Measurements from ENCODE around the gene ASCC1.

ASCC1 gene

GRCh38 chr10:72106896-72107295 lies 109.2 kb downstream of the ASCC1 start:
- DNase-seq (ENCODE audit: extremely low spot score) = no peak
- POLR2A ChIA-PET = no interaction called here
- TF ChIP-seq CTCF (IDR thresholded peaks at IDR 0.05; ENCODE audit: control extremely low read depth, extremely low read depth, low read depth, missing control alignments) = no peak
- CTCF ChIA-PET = interaction anchor here (1.3 kb wide), 2 partner anchors 15 to 27 kb away, joined by 4 read pairs; no protein-coding TSS in a partner anchor

- no peak for DNase-seq (ENCODE audit: extremely low spot score)
- ChIA-PET CTCF (interaction anchor here (1.3 kb wide), 2 partner anchors 15 to 27 kb away, joined by 4 read pairs; no protein-coding TSS in a partner anchor), POLR2A (no interaction called here)
- TF ChIP-seq CTCF (IDR thresholded peaks at IDR 0.05; ENCODE audit: control extremely low read depth, extremely low read depth, low read depth, missing control alignments) = no peak
These were observed 109.8 kb downstream of the ASCC1 start for GRCh38 chr10:72106154-72106849.

- CTCF ChIA-PET = interaction anchor here (1.2 to 1.3 kb wide), 2 partner anchors 14 to 57 kb away, joined by 3 to 4 read pairs; no protein-coding TSS in a partner anchor
- POLR2A ChIA-PET = no interaction called here
- no peak for TF ChIP-seq CTCF (IDR thresholded peaks at IDR 0.05; ENCODE audit: control extremely low read depth, extremely low read depth, low read depth, missing control alignments)
- no peak for DNase-seq (ENCODE audit: extremely low spot score)
These were observed 110.4 kb downstream of the ASCC1 start for GRCh38 chr10:72105710-72106109.

GRCh38 chr10:72105098-72105475 lies 111.0 kb downstream of the ASCC1 start:
- ChIA-PET POLR2A (no interaction called here), CTCF (interaction anchor here (1.2 to 1.7 kb wide), 2 partner anchors 10 to 56 kb away, joined by 3 to 4 read pairs; no protein-coding TSS in a partner anchor)
- no peak for DNase-seq (ENCODE audit: extremely low spot score)
- TF ChIP-seq CTCF (IDR thresholded peaks at IDR 0.05; ENCODE audit: control extremely low read depth, extremely low read depth, low read depth, missing control alignments) = no peak

GRCh38 chr10:72104472-72105097 lies 111.5 kb downstream of the ASCC1 start:
- DNase-seq (ENCODE audit: extremely low spot score) = no peak
- ChIA-PET CTCF (interaction anchor here (1.2 to 1.7 kb wide), 3 partner anchors 11 to 56 kb away, joined by 3 to 4 read pairs (median 3); no protein-coding TSS in a partner anchor), POLR2A (no interaction called here)
- TF ChIP-seq CTCF (IDR thresholded peaks at IDR 0.05; ENCODE audit: control extremely low read depth, extremely low read depth, low read depth, missing control alignments) = no peak

- DNase-seq (ENCODE audit: extremely low spot score) = no peak
- no peak for TF ChIP-seq CTCF (IDR thresholded peaks at IDR 0.05; ENCODE audit: control extremely low read depth, extremely low read depth, low read depth, missing control alignments)
- ChIA-PET CTCF (interaction anchor here (2.1 kb wide), 1 partner anchor 51 kb away, joined by 6 read pairs; no protein-coding TSS in a partner anchor), POLR2A (no interaction called here)
These were observed 116.5 kb downstream of the ASCC1 start for GRCh38 chr10:72099600-72099921.

All from GM10248 (cell line).